ENCODE measurements around the gene DNAJB8. TPM values are rescaled to one million over a fixed set of nuclear protein-coding genes. Genes with fewer than 3 reads are reported as not detected.

The DNAJB8 gene
- total RNA-seq, 1 donor from 2014 or later, result not detected

- Mint-ChIP-seq H3K4me1 (ENCODE audit: low read depth, unreplicated experiment) (peaks cover 7% of the 10 kb centered on the region), H3K36me3 (ENCODE audit: low read depth, unreplicated experiment) (no peaks in the 10 kb centered on the region), H3K9me3 (ENCODE audit: unreplicated experiment) (peaks cover 26% of the 10 kb centered on the region), H3K4me3 (ENCODE audit: unreplicated experiment) (no peak overlapping the region), H3K27ac (ENCODE audit: unreplicated experiment) (no peak overlapping the region), H3K27me3 (ENCODE audit: low read depth, unreplicated experiment) (peaks cover 57% of the 10 kb centered on the region)
- Histone ChIP-seq H3K36me3 (ENCODE audit: insufficient read depth, low read length) (no peaks in the 10 kb centered on the region), H3K9me3 (ENCODE audit: insufficient read depth, low read depth, low read length) (peaks cover 2% of the 10 kb centered on the region), H4K20me1 (ENCODE audit: insufficient read depth, low read length) (no peaks in the 10 kb centered on the region), H3K4me1 (ENCODE audit: insufficient read depth, low read length) (no peaks in the 10 kb centered on the region), H2AFZ (ENCODE audit: low read depth, low read length) (no peak overlapping the region), H3K27ac (ENCODE audit: low read depth, low read length) (no peak overlapping the region), H3K4me3 (ENCODE audit: insufficient read depth, low read depth, low read length) (no peak overlapping the region), H3K27me3 (ENCODE audit: insufficient read depth, low read length) (peaks cover 15% of the 10 kb centered on the region), H3K79me2 (ENCODE audit: insufficient read depth, low read length) (no peaks in the 10 kb centered on the region), H3K4me2 (ENCODE audit: low read length) (no peak overlapping the region), H3K9ac (ENCODE audit: low read length) (no peak overlapping the region)
- no peak for FAIRE-seq
- TF ChIP-seq EZH2 (IDR thresholded peaks at IDR 0.05; ENCODE audit: insufficient read depth, low read length) (no peak), CTCF (IDR thresholded peaks at IDR 0.05; ENCODE audit: insufficient read depth, low read depth, low read length) (no peak)
- no peak for DNase-seq (ENCODE audit: low read depth)
These were observed 17.5 kb downstream of the DNAJB8 start for GRCh38 chr3:128449111-128449638.

GRCh38 chr3:128448491-128448890 lies 18.2 kb downstream of the DNAJB8 start:
- Histone ChIP-seq H3K79me2 (ENCODE audit: insufficient read depth, low read length) (no peaks in the 10 kb centered on the region), H4K20me1 (ENCODE audit: insufficient read depth, low read length) (no peaks in the 10 kb centered on the region), H3K9me3 (ENCODE audit: insufficient read depth, low read depth, low read length) (peaks cover 2% of the 10 kb centered on the region), H2AFZ (ENCODE audit: low read depth, low read length) (no peak overlapping the region), H3K4me2 (ENCODE audit: low read length) (no peak overlapping the region), H3K36me3 (ENCODE audit: insufficient read depth, low read length) (no peaks in the 10 kb centered on the region), H3K27ac (ENCODE audit: low read depth, low read length) (no peak overlapping the region), H3K4me1 (ENCODE audit: insufficient read depth, low read length) (no peaks in the 10 kb centered on the region), H3K9ac (ENCODE audit: low read length) (no peak overlapping the region), H3K4me3 (ENCODE audit: insufficient read depth, low read depth, low read length) (no peak overlapping the region), H3K27me3 (ENCODE audit: insufficient read depth, low read length) (peaks cover 17% of the 10 kb centered on the region)
- FAIRE-seq (no peak), DNase-seq (ENCODE audit: low read depth) (no peak)
- Mint-ChIP-seq H3K4me1 (ENCODE audit: low read depth, unreplicated experiment) (peaks cover 7% of the 10 kb centered on the region), H3K27me3 (ENCODE audit: low read depth, unreplicated experiment) (peaks cover 60% of the 10 kb centered on the region), H3K4me3 (ENCODE audit: unreplicated experiment) (no peak overlapping the region), H3K27ac (ENCODE audit: unreplicated experiment) (no peak overlapping the region), H3K9me3 (ENCODE audit: unreplicated experiment) (peaks cover 26% of the 10 kb centered on the region), H3K36me3 (ENCODE audit: low read depth, unreplicated experiment) (no peaks in the 10 kb centered on the region)
- TF ChIP-seq CTCF (IDR thresholded peaks at IDR 0.05; ENCODE audit: insufficient read depth, low read depth, low read length), result no peak
- no peak for TF ChIP-seq EZH2 (IDR thresholded peaks at IDR 0.05; ENCODE audit: insufficient read depth, low read length)

GRCh38 chr3:128447561-128448013 lies 19.1 kb downstream of the DNAJB8 start:
- no peak overlapping the region for H3K27ac ChIP-seq (ENCODE audit: low read depth, low read length)
- H3K36me3 ChIP-seq (ENCODE audit: insufficient read depth, low read length), result no peaks in the 10 kb centered on the region
- no peak overlapping the region for H3K4me2 ChIP-seq (ENCODE audit: low read length)
- peaks cover 64% of the 10 kb centered on the region for H3K27me3 Mint-ChIP-seq (ENCODE audit: low read depth, unreplicated experiment)
- peaks cover 24% of the 10 kb centered on the region for H3K27me3 ChIP-seq (ENCODE audit: insufficient read depth, low read length)
- no peak overlapping the region for H3K27ac Mint-ChIP-seq (ENCODE audit: unreplicated experiment)
- TF ChIP-seq CTCF (IDR thresholded peaks at IDR 0.05; ENCODE audit: insufficient read depth, low read depth, low read length) (no peak), EZH2 (IDR thresholded peaks at IDR 0.05; ENCODE audit: insufficient read depth, low read length) (no peak)
- no peaks in the 10 kb centered on the region for H3K79me2 ChIP-seq (ENCODE audit: insufficient read depth, low read length)
- peaks cover 2% of the 10 kb centered on the region for H3K36me3 Mint-ChIP-seq (ENCODE audit: low read depth, unreplicated experiment)
- no peak overlapping the region for H2AFZ ChIP-seq (ENCODE audit: low read depth, low read length)
- peaks cover 2% of the 10 kb centered on the region for H3K9me3 ChIP-seq (ENCODE audit: insufficient read depth, low read depth, low read length)
- H3K9me3 Mint-ChIP-seq (ENCODE audit: unreplicated experiment), result peaks cover 26% of the 10 kb centered on the region
- H3K4me1 Mint-ChIP-seq (ENCODE audit: low read depth, unreplicated experiment), result peaks cover 7% of the 10 kb centered on the region
- DNase-seq (ENCODE audit: low read depth), result no peak
- no peaks in the 10 kb centered on the region for H4K20me1 ChIP-seq (ENCODE audit: insufficient read depth, low read length)
- FAIRE-seq, result no peak
- no peaks in the 10 kb centered on the region for H3K4me1 ChIP-seq (ENCODE audit: insufficient read depth, low read length)
- H3K9ac ChIP-seq (ENCODE audit: low read length), result no peak overlapping the region
- no peak overlapping the region for H3K4me3 Mint-ChIP-seq (ENCODE audit: unreplicated experiment)
- no peak overlapping the region for H3K4me3 ChIP-seq (ENCODE audit: insufficient read depth, low read depth, low read length)
